Choroid plexus epithelial cell (primary cell): ENCODE results near the gene G3BP2.
"Not testable (repeated sequence)": the region's sequence is repeated elsewhere in the genome, so short reads cannot be mapped to it uniquely, and the experiment has no call there.

Source experiments
- DNase-seq: peaks from one replicate; pipeline ENCODE4 v3.0.0-alpha.2; 2010; ENCODE audit warnings: low read depth
- H3K4me3 ChIP-seq: 2 replicates; pipeline ENCODE4 v1.5.1; 2011; ENCODE audit warnings: low read depth, mild to moderate bottlenecking, control low read depth, low read length, moderate library complexity
- TF ChIP-seq, protein P1 (sequence below): conservative IDR thresholded peaks from 2 replicates; pipeline ENCODE4 v1.5.1; 2011; ENCODE audit warnings: low read depth, mild to moderate bottlenecking, control low read depth, inconsistent platforms, low read length, moderate library complexity

G3BP2 gene

DNA sequence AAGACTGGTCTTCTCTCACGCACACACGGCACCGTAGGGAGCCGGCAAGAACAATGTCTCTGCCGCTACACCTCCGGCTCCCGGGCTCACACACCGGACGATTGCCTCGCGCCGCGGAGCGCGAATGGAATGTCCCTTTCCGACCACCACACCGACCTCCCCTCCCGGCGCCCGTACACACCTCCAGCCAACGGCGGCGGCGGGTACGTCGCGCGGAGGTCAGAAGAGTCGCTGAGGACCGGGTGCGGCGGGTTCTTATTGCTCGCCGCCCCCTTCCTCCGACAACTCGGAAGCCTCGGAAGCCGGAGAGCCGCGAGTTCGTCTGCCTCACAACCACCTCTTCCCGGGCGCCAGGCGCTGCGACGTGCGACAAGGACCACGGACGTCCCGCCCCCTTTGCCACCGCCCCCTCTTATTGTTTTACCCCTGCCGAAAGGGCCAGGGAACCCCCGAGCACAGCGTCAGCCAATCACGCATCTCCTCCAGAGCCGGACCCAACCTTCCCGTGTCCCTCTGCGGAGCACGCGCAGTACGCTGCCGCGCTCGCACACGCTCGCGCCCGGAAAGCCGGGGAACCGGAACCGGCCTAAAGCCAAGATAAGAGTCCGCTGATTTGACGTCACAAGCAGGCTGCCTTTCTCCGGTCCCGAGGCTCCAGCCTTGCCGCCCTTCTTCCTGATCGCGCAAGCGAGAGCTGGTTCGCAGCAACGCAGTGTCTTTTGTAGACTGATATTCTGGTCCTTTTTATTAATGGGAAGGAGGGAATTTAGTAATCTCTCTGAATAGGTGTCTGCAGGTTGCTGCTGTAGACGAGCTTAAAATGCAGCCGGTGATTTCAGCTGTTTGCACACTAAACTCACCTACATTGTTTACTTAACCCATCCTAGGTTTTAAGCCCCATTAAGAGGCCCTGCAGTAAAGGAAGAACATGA, at the start of gene G3BP2:
G3BP2 (minus strand) TSS at position 385 of the 932 bp plus-strand sequence. CDS start 11,386 bp downstream, outside the sequence.
- TF ChIP-seq, protein P1, sequence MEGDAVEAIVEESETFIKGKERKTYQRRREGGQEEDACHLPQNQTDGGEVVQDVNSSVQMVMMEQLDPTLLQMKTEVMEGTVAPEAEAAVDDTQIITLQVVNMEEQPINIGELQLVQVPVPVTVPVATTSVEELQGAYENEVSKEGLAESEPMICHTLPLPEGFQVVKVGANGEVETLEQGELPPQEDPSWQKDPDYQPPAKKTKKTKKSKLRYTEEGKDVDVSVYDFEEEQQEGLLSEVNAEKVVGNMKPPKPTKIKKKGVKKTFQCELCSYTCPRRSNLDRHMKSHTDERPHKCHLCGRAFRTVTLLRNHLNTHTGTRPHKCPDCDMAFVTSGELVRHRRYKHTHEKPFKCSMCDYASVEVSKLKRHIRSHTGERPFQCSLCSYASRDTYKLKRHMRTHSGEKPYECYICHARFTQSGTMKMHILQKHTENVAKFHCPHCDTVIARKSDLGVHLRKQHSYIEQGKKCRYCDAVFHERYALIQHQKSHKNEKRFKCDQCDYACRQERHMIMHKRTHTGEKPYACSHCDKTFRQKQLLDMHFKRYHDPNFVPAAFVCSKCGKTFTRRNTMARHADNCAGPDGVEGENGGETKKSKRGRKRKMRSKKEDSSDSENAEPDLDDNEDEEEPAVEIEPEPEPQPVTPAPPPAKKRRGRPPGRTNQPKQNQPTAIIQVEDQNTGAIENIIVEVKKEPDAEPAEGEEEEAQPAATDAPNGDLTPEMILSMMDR, result no peak
- peak within 1 kb of the TSS; percentile 94 for H3K4me3 ChIP-seq
- peak; percentile 99 for DNase-seq

GRCh38 chr4:75722417-75722816, 49.2 kb upstream of the G3BP2 start:
- no peak for DNase-seq
- no peak overlapping the region for H3K4me3 ChIP-seq
- TF ChIP-seq, protein P1, result no peak

GRCh38 chr4:75718529-75718928, 45.3 kb upstream of the G3BP2 start:
- DNase-seq, result peak; percentile 36
- H3K4me3 ChIP-seq, result no peak overlapping the region
- TF ChIP-seq, protein P1, result no peak

DNA sequence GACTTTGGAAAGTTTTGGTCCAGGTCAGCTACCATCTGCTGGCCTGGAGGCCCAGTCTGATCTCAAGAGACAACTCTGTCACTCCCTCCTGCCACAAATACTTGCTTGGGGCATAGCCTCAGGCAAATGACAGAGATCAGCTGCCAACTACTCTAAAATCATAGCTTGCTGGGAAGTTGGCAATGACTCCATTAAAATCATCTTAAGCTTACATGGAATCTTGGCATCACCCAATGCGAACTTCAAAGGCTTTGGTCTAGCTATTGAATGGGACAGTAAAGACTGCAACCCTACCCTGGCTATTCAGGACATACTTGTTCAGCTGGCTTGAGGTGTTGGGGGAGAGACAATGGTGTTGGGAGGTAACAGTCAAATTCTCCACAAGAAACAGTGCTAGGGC, 44.2 kb upstream of the G3BP2 start:
- DNase-seq, result no peak

GRCh38 chr4:75716054-75716453, 42.8 kb upstream of the G3BP2 start:
- not testable (repeated sequence) for H3K4me3 ChIP-seq, DNase-seq

More for the DNA sequence above, 44.2 kb upstream of the G3BP2 start:
- H3K4me3 ChIP-seq, result no peak overlapping the region
- TF ChIP-seq, protein P1, result no peak

DNA sequence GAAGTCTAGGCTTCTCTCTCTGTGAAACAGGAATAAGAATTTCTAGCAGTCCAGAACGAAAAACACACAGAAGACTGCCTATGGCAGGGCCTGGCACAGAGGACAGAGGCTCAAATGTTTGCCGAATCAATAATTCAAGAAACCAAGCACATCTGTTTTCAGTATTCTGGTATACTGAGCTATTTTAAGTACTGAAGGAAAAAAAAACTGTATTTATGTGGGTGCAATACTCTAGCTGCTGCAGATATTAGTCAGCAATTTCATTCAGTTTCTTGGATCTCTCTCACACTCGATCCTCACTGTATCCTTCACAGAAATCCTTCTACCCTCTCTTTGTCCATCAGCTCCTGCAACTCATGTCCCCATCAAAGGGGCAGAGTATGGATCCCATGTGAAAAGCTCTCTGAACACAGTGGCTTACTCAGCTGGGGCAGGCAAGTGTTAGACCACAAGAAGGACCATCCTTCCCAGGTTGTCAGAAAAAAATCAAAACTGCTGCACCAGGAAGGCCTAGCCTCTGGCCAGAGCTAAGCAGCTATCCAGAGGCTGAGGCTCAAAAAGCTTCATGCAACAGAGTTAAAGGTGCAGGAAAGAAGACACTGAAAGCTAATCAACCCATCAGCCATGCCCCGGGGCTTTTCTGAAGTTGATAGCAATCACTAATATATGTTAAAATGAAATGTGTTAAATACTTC, 42.0 kb upstream of the G3BP2 start:
- H3K4me3 ChIP-seq, result no peak overlapping the region
- DNase-seq, result peak; percentile 58
- TF ChIP-seq, protein P1, result no peak

DNA sequence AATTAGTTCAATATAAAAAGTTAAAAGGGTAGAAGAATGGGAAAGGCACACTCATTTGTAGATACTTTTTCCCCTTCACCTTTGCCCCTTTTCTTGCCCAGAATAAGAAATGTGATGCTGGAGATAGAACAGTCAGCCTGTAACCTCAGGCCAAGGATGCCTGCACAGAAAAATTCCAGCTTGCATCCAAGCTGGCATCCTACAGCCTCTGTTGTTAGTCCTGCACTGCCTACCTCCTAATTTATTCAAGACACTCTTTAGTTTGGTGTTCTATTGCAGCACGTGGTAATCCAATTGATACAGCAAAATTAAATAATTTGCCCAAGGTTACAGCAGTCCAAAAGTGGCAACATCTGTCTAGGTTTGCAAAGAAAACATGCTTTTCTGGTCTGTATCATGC, 41.5 kb upstream of the G3BP2 start:
- H3K4me3 ChIP-seq, result no peak overlapping the region
- no peak for DNase-seq
- TF ChIP-seq, protein P1, result no peak
